Stomach (tissue), 4 donors: ENCODE results near the gene CCDC28B.

Experiments
- POLR2A ChIP-seq, 4 donors: fragments of 450-650 bp; IDR thresholded peaks; one replicate each; pipeline ENCODE4 v1.6.1; 2016; ENCODE audit warnings: antibody characterized with exemption in 4 of 4, control low read depth in 2 of 4, mild to moderate bottlenecking in 1 of 4, moderate library complexity in 1 of 4
- POLR2AphosphoS5 ChIP-seq, 3 donors: sonication (generic); formaldehyde crosslinking; IDR thresholded peaks; one replicate each; pipeline ENCODE4 v1.6.1; 2016; ENCODE audit warnings: antibody characterized with exemption in 3 of 3
- TF ChIP-seq, protein P1 (sequence below), 7 experiments: fragments of 450-650 bp in 4 of 7; fragments of 200-600 bp in 3 of 7; sonication (generic) in 3 of 7; IDR thresholded peaks; one replicate each; pipeline ENCODE4 v1.5.1; 2016 to 2019; ENCODE audit warnings: antibody characterized with exemption in 7 of 7, control low read depth in 2 of 7, mild to moderate bottlenecking in 1 of 7

- TF ChIP-seq, protein P1, sequence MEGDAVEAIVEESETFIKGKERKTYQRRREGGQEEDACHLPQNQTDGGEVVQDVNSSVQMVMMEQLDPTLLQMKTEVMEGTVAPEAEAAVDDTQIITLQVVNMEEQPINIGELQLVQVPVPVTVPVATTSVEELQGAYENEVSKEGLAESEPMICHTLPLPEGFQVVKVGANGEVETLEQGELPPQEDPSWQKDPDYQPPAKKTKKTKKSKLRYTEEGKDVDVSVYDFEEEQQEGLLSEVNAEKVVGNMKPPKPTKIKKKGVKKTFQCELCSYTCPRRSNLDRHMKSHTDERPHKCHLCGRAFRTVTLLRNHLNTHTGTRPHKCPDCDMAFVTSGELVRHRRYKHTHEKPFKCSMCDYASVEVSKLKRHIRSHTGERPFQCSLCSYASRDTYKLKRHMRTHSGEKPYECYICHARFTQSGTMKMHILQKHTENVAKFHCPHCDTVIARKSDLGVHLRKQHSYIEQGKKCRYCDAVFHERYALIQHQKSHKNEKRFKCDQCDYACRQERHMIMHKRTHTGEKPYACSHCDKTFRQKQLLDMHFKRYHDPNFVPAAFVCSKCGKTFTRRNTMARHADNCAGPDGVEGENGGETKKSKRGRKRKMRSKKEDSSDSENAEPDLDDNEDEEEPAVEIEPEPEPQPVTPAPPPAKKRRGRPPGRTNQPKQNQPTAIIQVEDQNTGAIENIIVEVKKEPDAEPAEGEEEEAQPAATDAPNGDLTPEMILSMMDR (IDR thresholded peaks at IDR 0.05): no peak
- TF ChIP-seq POLR2AphosphoS5 (IDR thresholded peaks at IDR 0.05) (no peak), POLR2A (IDR thresholded peaks at IDR 0.05) (no peak)
Observed at GRCh38 chr1:32221581-32221979, 21.2 kb downstream of the CCDC28B start.
